ENCODE measurements around the gene CGB8. TPM values are rescaled to one million over a fixed set of nuclear protein-coding genes. Genes with fewer than 3 reads are reported as not detected.
"Not testable (repeated sequence)": the region's sequence is repeated elsewhere in the genome, so short reads cannot be mapped to it uniquely, and the experiment has no call there.

The CGB8 gene
- total RNA-seq, 8 experiments from 2014 or later = 0.27 to 0.76 (median 0.33) TPM; not detected in 4

DNA sequence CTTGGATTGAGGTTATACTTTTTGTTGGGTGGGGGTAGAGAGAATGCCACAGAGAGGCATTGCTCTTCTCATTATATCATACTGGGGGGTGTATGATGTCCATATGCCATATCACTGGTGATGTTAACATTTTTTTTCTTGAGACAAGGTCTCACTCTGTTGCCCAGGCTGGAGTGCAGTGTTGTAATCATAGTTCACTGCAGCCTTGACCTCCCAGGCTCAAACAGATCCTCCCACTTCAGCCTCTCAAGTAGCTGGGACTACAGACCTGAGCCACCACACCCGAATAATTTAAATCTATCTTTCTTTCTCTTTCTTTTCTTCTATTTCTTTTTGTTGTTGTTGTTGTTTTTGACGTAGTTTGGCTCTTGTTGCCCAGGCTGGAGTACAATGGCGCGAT lies 31.5 kb upstream of the CGB8 start:
- no peak for ATAC-seq (replicated peaks in 6 of 8)
- in situ Hi-C loops (cut with MboI; ENCODE audit: low pct_unique_long_range_greater_than_20kb in 2 of 9, low sequenced_read_pairs in 9 of 9, unreplicated experiment in 9 of 9) = loop anchor here in 5 of 9 experiments (25.0 kb wide), 1 partner anchor 132 kb away; no protein-coding TSS in a partner anchor
- 17 to 95% (median 73%) methylated on average over 2 to 3 of the region's 4 CpGs; no CpG with 5 or more reads in 3 of the 10 experiments for WGBS, 10 experiments
- Histone ChIP-seq H3K4me3 (no peak overlapping the region), H3K4me1 (replicated peaks in 1 of 2) (peaks cover 4 to 6% of the 10 kb centered on the region in 2 donors), H3K27ac (no peak overlapping the region)

DNA sequence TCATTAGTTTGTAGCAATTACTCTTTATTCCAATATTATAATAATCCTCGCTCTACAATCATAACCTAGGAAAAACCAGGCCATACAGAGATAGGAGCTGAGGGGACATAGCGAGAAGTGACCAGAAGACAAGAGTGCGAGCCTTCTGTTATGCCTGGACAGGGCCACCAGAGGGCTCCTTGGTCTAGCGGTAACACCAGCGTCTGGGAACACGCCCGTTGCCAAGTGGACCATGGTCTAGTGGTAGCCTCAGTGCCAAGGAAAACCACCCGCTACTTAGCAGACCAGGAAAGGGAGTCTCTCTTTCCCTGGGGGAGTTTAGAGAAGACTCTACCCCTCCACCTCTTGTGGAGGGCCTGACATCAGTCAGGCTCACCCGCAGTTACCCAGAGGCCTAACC lies 26.0 kb upstream of the CGB8 start:
- 0 to 100% methylated on average over 1 to 4 of the region's 9 CpGs; no CpG with 5 or more reads in 8 of the 10 experiments for WGBS, 10 experiments

GRCh38 chr19:49073514-49074378 lies 24.8 kb upstream of the CGB8 start:
- peak in 1 of 8 experiments; percentile 58 for ATAC-seq (replicated peaks in 6 of 8)
- in situ Hi-C loops (cut with MboI; ENCODE audit: low pct_unique_long_range_greater_than_20kb in 2 of 9, low sequenced_read_pairs in 9 of 9, unreplicated experiment in 9 of 9) = no loop called here
- WGBS, 10 experiments = 43 to 87% (median 63%) methylated on average over 3 to 9 of the region's 23 CpGs
- Histone ChIP-seq H3K4me3 (no peak overlapping the region), H3K4me1 (replicated peaks in 1 of 2) (peaks cover 0 to 3% of the 10 kb centered on the region in 2 donors), H3K27ac (no peak overlapping the region)

More for the DNA sequence above, 26.0 kb upstream of the CGB8 start:
- H3K4me3 ChIP-seq; H3K27ac ChIP-seq; H3K4me1 ChIP-seq (replicated peaks in 1 of 2); ATAC-seq (replicated peaks in 6 of 8): not testable (repeated sequence)
- in situ Hi-C loops (cut with MboI; ENCODE audit: low pct_unique_long_range_greater_than_20kb in 2 of 9, low sequenced_read_pairs in 9 of 9, unreplicated experiment in 9 of 9) = loop anchor here in 5 of 9 experiments (25.0 kb wide), 1 partner anchor 137 kb away; no protein-coding TSS in a partner anchor

- peak in 6 of 8 experiments; percentile 23 to 76 (median 66) for ATAC-seq (replicated peaks in 6 of 8)
- H3K4me3 ChIP-seq = peak overlapping the region in 4 of 5 donors; percentile 12 to 21 (median 19)
These were observed 23.1 kb upstream of the CGB8 start for GRCh38 chr19:49071860-49072547.

GRCh38 chr19:49070416-49070815 lies 21.5 kb upstream of the CGB8 start:
- 75 to 100% (median 95%) methylated on average over 2 to 13 of the region's 21 CpGs; no CpG with 5 or more reads in 5 of the 10 experiments for WGBS, 10 experiments
- in situ Hi-C loops (cut with MboI; ENCODE audit: low pct_unique_long_range_greater_than_20kb in 2 of 9, low sequenced_read_pairs in 9 of 9, unreplicated experiment in 9 of 9) = no loop called here
- Histone ChIP-seq H3K4me1 (replicated peaks in 1 of 2) (peaks cover 0 to 4% of the 10 kb centered on the region in 2 donors), H3K27ac (no peak overlapping the region), H3K4me3 (no peak overlapping the region)
- no peak for ATAC-seq (replicated peaks in 6 of 8)

More at GRCh38 chr19:49071860-49072547, 23.1 kb upstream of the CGB8 start:
- in situ Hi-C loops (cut with MboI; ENCODE audit: low pct_unique_long_range_greater_than_20kb in 2 of 9, low sequenced_read_pairs in 9 of 9, unreplicated experiment in 9 of 9) = no loop called here
- Histone ChIP-seq H3K4me1 (replicated peaks in 1 of 2) (peaks cover 0 to 3% of the 10 kb centered on the region in 2 donors), H3K27ac (no peak overlapping the region)
- 4 to 10% (median 5%) methylated on average over 2 to 12 of the region's 93 CpGs; no CpG with 5 or more reads in 7 of the 10 experiments for WGBS, 10 experiments

- H3K4me3 ChIP-seq = no peak overlapping the region
- ATAC-seq (replicated peaks in 6 of 8) = no peak
- H3K4me1 ChIP-seq (replicated peaks in 1 of 2) = peaks cover 7 to 9% of the 10 kb centered on the region in 2 donors
- no peak overlapping the region for H3K27ac ChIP-seq
- WGBS, 10 experiments = 71 to 100% (median 82%) methylated on average over 2 to 7 of the region's 9 CpGs; no CpG with 5 or more reads in 4 of the 10 experiments
- in situ Hi-C loops (cut with MboI; ENCODE audit: low pct_unique_long_range_greater_than_20kb in 2 of 9, low sequenced_read_pairs in 9 of 9, unreplicated experiment in 9 of 9) = no loop called here
These were observed 20.1 kb upstream of the CGB8 start for GRCh38 chr19:49069026-49069425.

- Histone ChIP-seq H3K4me3 (no peak overlapping the region), H3K27ac (no peak overlapping the region), H3K4me1 (replicated peaks in 1 of 2) (peaks cover 7 to 9% of the 10 kb centered on the region in 2 donors)
- ATAC-seq (replicated peaks in 6 of 8) = no peak
- 20 to 90% (median 47%) methylated on average over 1 to 3 of the region's 3 CpGs; no CpG with 5 or more reads in 5 of the 10 experiments for WGBS, 10 experiments
- in situ Hi-C loops (cut with MboI; ENCODE audit: low pct_unique_long_range_greater_than_20kb in 2 of 9, low sequenced_read_pairs in 9 of 9, unreplicated experiment in 9 of 9) = no loop called here
These were observed 18.6 kb upstream of the CGB8 start for GRCh38 chr19:49067554-49067953.

GRCh38 chr19:49065905-49066512 lies 17.1 kb upstream of the CGB8 start:
- H3K27ac ChIP-seq = no peak overlapping the region
- H3K4me3 ChIP-seq = no peak overlapping the region
- 33 to 90% (median 40%) methylated on average over 1 to 5 of the region's 13 CpGs; no CpG with 5 or more reads in 5 of the 10 experiments for WGBS, 10 experiments
- no peak for ATAC-seq (replicated peaks in 6 of 8)
- H3K4me1 ChIP-seq (replicated peaks in 1 of 2) = peaks cover 7 to 9% of the 10 kb centered on the region in 2 donors
- in situ Hi-C loops (cut with MboI; ENCODE audit: low pct_unique_long_range_greater_than_20kb in 2 of 9, low sequenced_read_pairs in 9 of 9, unreplicated experiment in 9 of 9) = no loop called here

- H3K4me3 ChIP-seq = peak within 1 kb of the TSS in 2 of 5 donors; percentile 5 to 18
- H3K4me1 ChIP-seq (replicated peaks in 1 of 2) = peaks cover 7 to 9% of the 10 kb centered on the region in 2 donors
- 0 to 14% methylated on average over 1 to 2 of the region's 53 CpGs; no CpG with 5 or more reads in 8 of the 10 experiments for WGBS, 10 experiments
- ATAC-seq (replicated peaks in 6 of 8) = peak; percentile 31 to 92 (median 90)
- H3K27ac ChIP-seq = no peak within 1 kb of the TSS
- in situ Hi-C loops (cut with MboI; ENCODE audit: low pct_unique_long_range_greater_than_20kb in 2 of 9, low sequenced_read_pairs in 9 of 9, unreplicated experiment in 9 of 9) = no loop called here
These were observed 16.1 kb upstream of the CGB8 start, which contains the start of gene NTF4 for GRCh38 chr19:49064768-49065611. Gene NTF4, minus strand, starts transcription at chr19:49064818. Its CDS starts 2,821 bp downstream, at chr19:49061997.

DNA sequence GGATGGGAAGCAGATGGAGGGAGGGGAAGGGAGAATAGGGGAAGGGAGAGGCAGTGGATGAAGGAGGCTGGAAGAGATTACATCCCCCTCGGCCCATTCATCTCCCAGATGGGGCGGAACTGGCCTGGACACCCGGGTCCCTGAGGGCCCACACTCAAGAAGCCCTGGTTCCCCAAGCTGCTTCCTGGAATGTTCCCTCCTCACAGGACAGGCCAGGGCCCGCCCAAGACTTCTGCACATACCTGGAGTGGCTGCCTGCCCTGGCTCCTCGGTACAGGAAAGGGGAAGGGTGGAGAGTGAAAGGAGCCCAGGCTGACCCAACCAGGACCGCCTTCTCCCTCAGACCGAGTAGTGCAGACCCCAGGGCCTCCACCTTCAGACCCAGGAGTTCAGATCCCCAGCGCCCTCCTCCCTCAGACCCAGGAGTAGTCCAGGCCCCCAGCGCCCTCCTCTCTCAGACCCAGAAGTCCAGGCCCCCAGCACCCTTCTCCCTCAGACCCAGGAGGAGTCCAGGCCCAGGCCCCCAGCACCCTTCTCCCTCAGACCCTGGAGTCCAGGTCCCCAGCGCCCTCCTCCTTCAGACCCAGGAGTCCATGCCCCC lies 15.2 kb upstream of the CGB8 start:
- 0 to 100% (median 52%) methylated on average over 1 to 3 of the region's 10 CpGs; no CpG with 5 or more reads in 6 of the 10 experiments for WGBS, 10 experiments
- H3K4me3 ChIP-seq = no peak overlapping the region
- H3K4me1 ChIP-seq (replicated peaks in 1 of 2) = peaks cover 7 to 9% of the 10 kb centered on the region in 2 donors
- in situ Hi-C loops (cut with MboI; ENCODE audit: low pct_unique_long_range_greater_than_20kb in 2 of 9, low sequenced_read_pairs in 9 of 9, unreplicated experiment in 9 of 9) = no loop called here
- peak in 2 of 8 experiments; percentile 1 to 2 for ATAC-seq (replicated peaks in 6 of 8)
- no peak overlapping the region for H3K27ac ChIP-seq

GRCh38 chr19:49061445-49061844 lies 12.5 kb upstream of the CGB8 start:
- WGBS, 10 experiments = 80 to 100% (median 100%) methylated on average over 1 to 2 of the region's 25 CpGs; no CpG with 5 or more reads in 7 of the 10 experiments
- ATAC-seq (replicated peaks in 6 of 8) = no peak
- peaks cover 7 to 26% of the 10 kb centered on the region in 2 donors for H3K4me1 ChIP-seq (replicated peaks in 1 of 2)
- H3K4me3 ChIP-seq = no peak overlapping the region
- in situ Hi-C loops (cut with MboI; ENCODE audit: low pct_unique_long_range_greater_than_20kb in 2 of 9, low sequenced_read_pairs in 9 of 9, unreplicated experiment in 9 of 9) = no loop called here
- H3K27ac ChIP-seq = no peak overlapping the region

All from motor neuron (in vitro differentiated cells).